DMS53 treated with DMSO at 0.1 percent for 48 hours (cell line): Measurements from ENCODE around the gene P3H1.
A peak's percentile ranks its signal among the peaks of the same experiment; 100 is the strongest.
"Not testable (repeated sequence)": the region's sequence is repeated elsewhere in the genome, so short reads cannot be mapped to it uniquely, and the experiment has no call there.

Source experiments
- DNase-seq: peaks from one replicate; lab custom pipeline; 2025; ENCODE audit not compliant: unreplicated experiment; lab: John Stamatoyannopoulos, UW

P3H1 gene

DNA sequence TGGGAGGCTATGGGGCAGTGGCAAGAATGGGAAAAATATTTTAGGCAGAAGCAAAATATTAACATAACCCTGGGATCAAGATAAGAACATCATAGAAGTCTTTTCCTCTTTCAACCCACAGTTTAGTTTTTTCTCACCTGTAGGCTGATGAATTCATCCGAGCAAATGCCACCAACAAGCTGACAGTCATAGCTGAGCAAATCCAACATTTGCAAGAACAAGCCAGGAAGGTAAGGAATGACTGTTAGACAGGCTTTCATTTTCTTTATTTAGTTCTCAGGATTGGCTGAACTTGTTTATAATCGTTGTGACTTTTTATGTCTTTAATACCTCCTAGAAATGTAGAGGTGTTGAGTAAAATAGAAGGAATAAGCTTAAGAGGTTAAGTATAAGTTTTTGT, 6.6 kb upstream of the P3H1 start:
- DNase-seq, result no peak

DNA sequence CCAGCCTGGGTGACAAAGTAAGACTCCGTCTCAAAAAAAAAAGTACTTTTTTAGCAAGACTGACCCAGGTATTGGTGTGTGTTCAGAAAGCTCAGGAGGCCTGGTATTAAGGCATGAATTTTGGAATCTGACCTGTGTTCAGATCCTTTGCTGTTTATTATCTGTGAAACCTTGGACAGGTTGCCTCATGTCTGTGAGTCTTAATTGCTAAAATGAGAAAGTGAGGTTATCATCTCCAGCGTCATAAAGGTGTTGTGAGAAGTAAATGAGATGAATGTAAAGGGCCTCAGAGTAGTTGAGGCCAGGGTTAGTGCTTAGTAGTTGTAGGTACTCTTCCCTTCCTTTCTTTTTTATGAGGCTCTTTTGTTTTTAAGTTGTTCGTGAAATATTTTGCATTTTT, 3.0 kb upstream of the P3H1 start:
- no peak for DNase-seq

DNA sequence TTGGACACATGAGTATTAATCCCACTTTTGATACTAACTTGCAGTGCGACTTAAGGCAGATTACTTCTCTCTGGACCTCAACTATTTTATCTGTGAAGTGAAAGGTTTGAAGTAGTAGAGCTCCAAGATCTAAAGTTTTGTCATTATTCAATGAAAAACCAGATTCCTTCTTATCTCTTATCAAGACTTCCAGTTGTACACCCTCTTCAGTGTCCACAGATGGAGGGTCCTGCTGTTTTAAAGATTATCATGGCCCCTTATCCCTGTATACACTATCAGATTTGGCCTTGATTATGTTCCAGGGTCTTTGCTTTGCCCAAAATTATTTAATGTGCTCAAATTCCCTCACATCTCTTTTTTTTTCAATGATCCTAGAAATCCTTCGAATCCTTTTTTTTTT, 1.3 kb upstream of the P3H1 start:
- DNase-seq, result no peak

DNA sequence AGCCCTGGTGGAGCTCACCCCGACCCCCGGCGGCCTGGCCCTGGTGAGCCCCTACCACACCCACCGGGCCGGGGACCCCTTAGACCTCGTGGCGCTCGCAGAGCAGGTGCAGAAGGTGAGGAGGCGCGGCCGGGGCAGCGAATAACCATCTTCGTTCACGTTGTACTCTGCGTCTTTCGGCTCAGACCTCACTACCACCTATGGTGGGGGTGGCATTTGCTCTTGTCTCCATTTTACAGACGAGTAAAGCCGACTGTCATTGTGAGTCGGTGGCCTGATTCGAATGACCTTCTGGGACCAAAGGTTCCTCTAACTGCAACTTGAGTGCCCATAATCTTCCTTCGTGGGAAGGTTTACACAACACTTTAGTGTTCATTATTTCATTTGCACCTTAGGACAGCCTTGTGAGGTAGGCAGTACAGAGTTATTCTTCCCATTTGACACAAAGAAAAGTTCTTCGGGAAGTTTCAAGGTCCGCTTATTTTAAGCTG, 727 bp upstream of the P3H1 start:
- DNase-seq, result no peak

DNA sequence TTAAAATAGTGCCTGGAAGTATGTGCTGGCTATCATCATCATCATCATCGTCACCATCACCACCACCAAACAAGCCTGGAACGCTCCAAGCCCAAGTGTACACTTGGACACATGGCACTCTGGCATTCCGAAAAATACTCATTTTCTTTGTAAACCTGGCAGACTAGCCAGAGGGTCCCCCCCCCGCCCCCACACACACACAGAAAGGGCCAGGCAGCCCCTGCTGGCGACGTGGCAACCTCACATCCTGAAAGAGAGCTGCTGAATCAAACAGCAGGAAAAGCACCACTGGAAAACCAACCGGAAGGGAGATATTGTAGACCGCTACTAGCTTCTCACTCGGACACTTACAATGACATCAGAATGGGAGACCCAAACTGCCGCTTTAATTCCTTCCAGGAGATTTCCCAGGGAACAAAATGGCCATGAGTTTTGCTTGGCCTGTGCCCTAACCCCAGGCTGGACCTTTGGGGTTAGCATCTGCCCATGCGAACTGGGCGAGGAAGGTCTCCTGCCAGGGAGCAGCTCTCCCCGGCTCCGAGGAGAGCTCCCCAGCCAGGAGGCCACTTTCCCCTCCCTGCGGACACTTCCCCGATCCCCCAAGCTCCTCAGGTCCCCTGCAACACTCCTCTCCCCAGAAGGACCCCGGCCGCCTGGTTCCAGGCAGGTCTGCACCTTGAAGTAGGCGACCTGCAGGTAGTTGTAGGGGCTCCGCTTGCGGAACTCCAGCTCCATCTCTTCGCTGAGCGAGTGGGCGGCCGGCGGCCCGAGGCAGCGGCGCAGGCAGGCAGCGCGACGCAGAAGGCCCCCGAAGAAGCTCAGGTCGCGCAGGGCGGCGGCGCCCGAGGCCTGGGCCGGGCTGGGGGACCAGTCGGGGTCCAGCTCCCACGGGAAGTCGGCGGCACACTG, 742 bp downstream of the P3H1 start:
- peak; percentile 54 for DNase-seq

DNA sequence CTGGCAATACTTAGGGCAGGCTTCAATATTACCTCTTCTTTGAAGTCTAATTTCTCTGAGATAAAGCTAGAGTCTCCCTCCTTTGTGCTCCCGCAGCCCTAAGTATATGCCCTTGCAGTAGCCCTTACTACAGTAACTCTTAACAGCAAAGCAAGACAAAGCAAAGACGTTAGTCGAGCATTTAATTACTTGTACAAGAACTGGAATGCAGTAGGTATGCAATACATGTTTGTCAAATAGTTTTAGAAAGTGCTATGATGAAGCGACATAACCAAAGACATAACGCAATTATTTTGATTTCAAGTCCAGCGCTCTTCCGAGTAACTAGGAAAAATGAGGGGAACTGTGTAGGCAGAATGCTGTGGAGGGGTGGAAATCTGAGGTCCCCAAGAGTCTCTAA, 1.6 kb downstream of the P3H1 start:
- no peak for DNase-seq

DNA sequence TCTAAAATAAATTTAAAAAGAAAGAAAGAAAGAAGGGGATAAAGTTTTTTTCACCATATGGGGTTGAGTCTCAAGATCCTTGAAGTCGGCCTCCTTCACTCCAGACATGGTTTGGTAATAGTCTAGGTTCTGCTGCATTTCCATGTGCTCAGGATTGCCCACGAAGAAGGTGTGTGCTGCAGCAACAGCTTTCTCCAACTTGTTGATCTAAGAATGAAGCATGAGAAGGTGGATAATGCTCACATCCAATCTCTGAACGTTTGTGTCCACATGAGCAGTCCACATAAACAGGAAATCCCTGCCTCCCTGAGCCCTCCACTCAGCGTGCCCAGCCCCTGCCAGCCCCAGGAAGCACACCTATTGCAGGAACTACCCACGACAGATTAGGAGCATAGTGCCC, 4.6 kb downstream of the P3H1 start:
- no peak for DNase-seq

DNA sequence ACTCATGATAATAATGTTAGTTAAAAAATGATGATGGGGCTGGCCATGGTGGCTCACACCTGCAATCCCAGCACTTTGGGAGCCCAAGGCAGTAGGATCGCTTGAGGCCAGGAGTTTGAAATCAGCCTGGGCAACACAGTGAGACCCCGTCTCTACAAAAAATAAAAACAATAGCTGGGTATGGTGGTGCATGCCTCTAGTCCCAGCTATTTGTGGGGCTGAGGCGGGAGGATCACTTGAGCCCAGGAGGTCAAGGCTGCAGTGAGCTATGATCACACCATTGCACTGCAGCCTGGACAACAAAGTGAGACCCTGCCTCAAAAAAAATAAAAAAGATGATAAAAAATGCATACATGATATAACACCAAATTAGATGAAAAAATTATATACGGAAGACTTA, 5.3 kb downstream of the P3H1 start:
- no peak for DNase-seq

DNA sequence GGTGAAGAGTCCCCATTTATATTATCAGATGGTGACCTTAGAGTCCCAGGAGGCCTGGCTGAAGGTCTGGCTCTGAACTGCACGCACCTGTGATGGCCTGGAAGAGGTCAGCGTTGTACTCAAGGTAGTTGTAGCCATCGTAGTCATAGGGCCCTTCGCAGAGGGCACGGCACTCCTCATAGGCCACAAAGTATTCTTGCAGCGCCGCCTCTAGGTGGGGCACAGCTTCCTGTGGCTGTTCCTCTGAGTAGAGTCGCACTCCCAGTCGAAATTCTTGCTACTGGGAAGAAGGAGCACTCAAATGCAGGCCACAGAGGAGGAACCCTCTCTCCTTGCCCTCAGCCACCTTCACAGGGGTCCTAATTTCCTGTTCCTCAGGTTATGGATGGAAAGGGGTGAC, 7.7 kb downstream of the P3H1 start:
- DNase-seq, result no peak

DNA sequence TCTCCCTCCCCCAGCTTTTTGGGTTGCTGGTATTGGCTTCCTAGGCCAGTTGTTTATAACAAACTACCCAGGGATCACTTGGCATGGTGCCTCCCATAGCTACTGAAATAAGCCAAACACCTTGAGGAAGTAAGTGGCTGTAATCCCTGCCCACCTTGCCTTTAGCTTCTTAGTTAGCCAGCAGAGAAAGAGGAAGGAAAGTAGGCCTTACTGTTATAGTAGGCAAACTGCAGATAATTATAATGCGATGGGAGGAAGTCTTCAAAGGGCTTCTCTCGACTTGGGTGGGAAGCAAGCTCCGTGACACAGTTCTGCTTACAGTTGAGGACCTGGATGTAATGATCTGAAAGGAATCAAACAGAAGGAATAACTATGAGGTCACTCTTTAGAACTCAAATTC, 8.2 kb downstream of the P3H1 start:
- DNase-seq, result no peak

DNA sequence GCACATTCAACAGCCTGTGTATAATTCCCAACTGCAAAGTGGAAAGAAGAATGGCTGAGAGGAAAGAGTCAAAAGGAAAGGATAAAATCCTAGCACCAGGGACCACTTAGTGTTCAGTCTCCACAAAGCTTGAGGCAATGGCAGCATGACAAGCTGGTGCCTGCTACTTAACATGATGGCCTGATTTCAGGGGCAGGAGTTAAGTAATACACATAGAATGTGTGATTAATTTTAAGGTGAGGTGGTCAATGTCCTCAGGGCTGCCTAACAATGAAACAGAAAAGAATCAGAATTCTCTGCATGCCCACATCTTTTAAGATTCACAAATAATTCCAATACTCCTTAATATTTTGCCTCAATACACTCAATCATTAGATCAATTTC, 8.9 kb downstream of the P3H1 start:
- DNase-seq, result no peak

DNA sequence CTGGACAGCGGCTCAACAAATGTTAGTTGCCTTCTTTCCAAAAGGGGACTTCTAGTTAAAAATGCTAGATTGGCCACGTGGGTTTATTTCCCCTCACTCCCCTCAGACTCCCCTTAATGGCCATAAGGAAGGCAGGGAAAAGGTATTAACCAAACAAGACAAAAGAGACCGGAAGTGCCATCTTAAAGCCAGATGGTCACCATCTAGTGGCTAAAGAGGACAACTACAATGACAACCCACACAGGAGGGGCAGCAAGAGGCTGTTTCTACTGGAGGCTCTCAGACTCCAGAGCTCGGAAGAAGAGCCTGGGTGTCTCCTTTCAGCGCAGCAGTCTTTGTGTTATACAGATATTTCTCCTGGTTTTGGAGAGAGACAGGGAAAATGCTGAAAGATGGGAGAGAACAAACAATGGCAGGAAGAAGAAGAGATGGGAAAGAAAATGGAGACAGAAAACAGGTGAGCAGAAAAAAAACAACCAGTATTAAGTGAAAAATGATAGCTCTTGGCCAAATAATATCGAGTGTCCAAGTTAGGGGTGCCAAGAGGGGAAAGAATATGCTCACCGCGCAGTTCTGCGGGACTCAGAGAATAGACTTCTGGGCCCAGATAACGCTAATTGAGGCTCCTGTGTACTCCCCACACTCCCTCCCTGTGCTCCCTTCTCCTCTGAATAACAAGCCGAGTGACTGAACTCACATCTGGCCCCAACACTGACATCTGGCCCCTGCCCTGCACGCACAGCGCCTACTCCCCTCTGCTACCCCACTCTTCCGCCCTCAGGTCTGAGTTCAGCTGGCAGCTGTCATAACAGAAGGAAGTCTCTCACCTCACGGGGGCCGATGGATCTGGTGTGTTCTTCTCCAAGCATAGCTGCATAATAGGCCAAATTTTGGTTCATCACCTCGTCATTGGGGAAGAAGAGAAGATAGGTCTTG, 9.6 kb downstream of the P3H1 start:
- peak; percentile 83 for DNase-seq

DNA sequence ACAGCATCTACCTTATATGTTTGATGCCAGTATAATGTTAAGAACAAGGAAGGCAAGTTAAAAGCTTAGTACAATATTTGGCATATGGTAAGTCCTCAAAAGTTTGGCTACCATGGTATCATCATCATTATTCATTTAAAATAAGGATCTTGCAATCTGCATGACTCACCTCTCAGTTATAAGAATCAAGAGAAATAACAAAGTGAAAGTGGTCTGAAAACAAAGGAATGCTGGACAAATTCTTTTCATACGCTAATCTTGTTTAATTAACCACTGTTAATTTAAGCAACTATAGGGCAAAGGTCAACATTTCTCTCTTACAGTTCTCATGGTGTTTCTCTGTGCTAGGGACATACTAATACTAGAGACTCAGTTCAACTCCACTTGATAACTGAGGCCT, 13.8 kb downstream of the P3H1 start:
- no peak for DNase-seq

DNA sequence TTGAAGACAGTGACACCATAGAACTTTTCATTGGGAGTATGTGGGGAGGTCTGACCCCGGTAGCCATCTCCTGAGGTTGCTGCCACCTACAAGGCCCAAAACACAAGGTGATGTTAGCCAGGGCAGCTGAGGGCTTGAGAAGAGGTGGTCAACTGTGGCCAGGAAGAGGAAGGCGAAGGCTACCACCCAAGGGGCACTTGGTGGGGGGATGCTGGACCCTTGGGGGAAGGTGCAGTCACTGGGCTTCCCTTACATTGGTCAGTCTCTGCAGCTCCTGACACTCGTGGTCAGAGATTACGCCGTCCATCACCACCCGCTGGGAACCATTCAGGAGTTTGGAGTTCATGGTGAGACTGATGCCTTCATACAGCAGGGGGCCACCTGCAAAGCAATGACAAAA, 14.5 kb downstream of the P3H1 start:
- DNase-seq, result no peak

DNA sequence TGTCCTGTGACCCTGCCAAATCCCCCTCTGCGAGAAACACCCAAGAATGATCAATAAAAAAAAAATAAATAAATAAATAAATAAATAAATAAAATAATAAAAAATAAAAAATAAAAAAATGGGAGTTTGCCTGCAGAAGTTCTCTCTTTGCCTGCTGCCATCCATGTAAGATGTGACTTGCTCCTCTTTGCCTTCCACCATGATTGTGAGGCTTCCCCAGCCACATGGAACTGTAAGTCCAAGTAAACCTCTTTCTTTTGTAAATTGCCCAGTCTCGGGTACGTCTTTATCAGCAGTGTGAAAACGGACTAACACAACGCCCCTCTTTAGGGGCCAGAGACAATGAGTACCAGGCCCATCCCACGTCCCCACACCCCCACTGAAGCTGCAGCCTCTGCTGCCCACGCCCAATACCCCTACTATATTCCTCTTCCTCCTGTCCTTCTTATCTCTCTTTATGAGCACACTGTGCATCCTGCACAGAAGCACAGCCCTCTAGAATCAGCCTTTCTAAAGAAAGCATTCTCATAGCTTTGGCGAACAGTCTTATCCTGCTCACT, 15.2 kb downstream of the P3H1 start:
- not testable (repeated sequence) for DNase-seq

DNA sequence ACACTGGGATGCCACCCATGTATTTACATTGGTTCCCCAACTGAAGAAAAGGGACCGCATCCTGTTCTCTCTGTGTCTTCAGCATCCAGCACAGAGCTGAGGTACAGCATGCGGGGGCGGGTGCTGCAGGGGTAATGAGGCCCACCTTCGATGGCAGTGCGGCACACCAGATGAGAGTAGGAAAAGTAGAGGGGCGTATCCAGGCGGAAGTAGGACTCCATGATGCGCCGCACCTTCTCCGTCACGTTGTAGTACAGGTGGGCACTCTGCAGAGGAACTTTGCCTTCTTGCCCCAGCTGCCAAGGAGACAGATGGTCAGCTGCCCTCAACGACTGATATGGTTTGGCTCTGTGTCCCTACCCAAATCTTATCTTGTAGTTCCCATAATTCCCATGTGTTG, 16.8 kb downstream of the P3H1 start:
- no peak for DNase-seq

DNA sequence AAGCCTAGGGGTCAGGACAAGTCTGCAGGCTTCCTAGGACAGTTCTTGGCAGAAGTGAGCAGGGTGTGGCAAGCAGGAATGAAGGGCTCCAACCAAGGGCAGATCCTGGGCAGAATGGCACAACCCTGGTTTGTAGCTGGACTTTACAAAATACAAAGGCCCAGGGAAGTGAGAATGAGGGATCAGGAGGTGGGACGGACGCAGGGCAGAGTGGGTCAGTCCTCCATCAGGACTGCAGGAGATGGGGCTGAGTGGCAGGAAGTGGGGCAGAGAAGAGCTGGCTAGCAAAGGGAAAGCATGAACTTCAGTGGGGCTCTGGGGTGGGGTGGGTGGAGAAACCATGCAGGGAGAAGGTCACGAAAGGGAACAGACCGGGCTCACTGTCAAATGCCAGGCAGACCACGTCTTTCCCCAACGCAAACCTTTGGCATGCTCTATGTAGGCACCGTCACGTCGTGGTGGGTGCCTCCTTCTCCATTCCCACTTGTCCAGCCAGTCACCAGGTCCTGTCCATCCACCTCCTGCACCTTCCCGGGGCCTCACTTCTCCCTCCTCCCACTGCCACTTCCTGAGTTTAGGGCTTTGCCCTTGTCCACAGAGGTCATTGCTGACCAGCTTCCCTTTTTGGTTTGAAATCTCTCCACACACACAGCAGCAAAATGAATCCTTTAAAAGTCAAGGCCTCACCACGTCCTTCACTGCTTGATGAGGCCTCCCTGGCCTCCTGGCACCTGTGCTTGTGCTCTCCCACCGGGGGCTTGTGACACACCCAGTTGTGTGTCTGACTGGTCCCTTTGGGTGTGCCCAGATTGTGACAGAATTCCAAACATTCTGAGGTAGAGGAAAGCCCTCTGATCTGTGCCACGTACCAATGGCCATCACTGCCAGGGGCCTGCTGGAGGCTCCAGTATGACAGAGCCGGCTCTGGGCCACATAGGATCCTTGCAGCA, 18.1 kb downstream of the P3H1 start:
- DNase-seq, result no peak

DNA sequence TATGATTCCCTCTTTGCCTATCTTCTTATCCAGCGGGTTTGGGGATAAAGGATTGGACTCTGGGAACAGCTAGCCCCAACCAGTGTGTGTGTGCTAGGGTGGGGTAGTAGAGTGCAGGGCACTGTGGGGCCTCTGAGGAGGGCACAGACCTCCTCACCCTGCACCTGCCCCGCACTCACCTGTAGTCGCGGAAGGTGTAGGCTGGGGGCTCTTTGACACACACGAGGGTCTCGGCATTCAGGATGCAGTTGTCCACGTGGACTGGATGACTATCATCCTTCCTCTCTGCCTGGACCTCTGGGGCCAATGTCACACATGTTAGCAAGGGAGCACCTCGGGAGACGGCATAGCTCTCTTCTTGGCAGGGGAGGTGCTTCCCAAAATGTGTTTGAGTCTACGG, 18.8 kb downstream of the P3H1 start:
- no peak for DNase-seq

DNA sequence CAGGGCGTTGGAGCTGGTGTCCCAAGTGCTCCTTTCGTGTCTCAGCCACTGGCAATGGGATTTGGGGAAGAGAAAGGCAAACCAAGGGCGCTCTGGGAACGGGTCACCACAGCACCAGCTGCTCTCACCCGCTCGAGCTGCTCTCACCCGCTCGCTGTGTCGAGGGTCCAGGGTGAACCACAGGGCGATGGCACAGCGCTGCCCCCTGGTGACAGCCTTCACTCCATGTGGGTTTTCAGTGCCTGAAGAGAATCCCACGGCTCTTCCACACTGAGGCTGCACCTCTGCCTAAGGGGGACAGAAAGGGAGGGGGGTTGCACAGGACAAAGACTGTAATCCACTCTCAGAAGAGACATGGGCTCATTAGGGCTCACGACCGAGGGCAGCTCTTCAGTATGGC, 19.7 kb downstream of the P3H1 start:
- no peak for DNase-seq

DNA sequence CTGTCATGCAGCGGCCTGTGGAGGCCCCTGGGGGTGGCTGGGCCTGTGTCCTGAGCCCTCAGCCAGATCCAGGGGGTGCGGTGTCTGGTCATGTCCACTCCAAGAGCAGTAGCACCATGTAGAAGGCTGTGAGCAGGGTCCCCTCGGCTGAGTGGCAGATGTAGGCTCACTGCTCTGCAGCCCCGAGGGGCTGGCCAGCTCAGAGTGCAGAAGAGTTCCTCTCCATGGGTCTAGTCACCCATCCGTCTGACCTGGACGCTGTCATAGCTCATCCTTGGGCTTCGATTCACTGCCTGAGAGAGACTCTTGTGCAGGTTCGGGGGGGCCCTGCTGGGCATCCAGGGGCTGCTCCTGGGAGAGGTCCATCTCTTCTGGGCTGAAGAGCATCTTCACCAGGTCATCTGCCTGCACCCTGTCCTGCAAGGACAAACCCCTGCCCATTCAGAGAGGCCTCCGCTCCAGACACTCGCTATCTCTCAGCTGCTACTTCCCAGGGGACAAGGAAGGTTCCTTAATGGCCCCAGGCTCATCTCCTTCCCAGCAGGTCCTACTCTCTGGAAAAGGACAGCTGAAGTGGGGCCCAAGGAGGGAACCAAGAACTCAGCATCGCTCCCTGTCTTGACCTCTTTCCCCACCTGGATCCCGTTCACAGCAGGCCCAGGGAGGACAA, 20.3 kb downstream of the P3H1 start:
- DNase-seq, result no peak
